GM23338 (cell line): ENCODE data around the gene ELMOD3. TPM values are rescaled to one million over a fixed set of nuclear protein-coding genes. Genes with fewer than 3 reads are reported as not detected.

Experiments used
- ATAC-seq: fragments of 200-7000 bp; cut with Tn5 transposase; 3 replicates; pipeline ENCODE4 v1.9.1; 2020
- DNase-seq: peaks from one replicate; pipeline ENCODE4 v3.0.0-alpha.2; 2015; ENCODE audit warnings: low spot score
- H2AFZ ChIP-seq: fragments of 200-600 bp; sonication (generic); 2 replicates; pipeline ENCODE4 v1.8.0; 2016; ENCODE audit warnings: antibody characterized with exemption, mild to moderate bottlenecking, moderate library complexity
- H3F3A ChIP-seq: fragments of 200-600 bp; sonication (generic); replicated peaks from 2 replicates; pipeline ENCODE4 v1.8.0; 2017; ENCODE audit warnings: antibody characterized with exemption, mixed run types, low read depth
- H3K27ac ChIP-seq: fragments of 200-600 bp; sonication (generic); 2 replicates; pipeline ENCODE4 v1.6.1; 2016; ENCODE audit warnings: low read depth
- H3K27me3 ChIP-seq: fragments of 200-600 bp; sonication (generic); 2 replicates; pipeline ENCODE4 v1.8.0; 2016; ENCODE audit warnings: mild to moderate bottlenecking, mixed run types, moderate library complexity; ENCODE audit not compliant: insufficient read depth
- H3K36me3 ChIP-seq: fragments of 200-600 bp; sonication (generic); 2 replicates; pipeline ENCODE4 v1.8.0; 2016; ENCODE audit warnings: mild to moderate bottlenecking; ENCODE audit not compliant: insufficient read depth
- H3K4me1 ChIP-seq: fragments of 200-600 bp; sonication (generic); 2 replicates; pipeline ENCODE4 v1.8.0; 2016; ENCODE audit warnings: mild to moderate bottlenecking, moderate library complexity; ENCODE audit not compliant: insufficient read depth
- H3K4me2 ChIP-seq: fragments of 200-600 bp; sonication (generic); 2 replicates; pipeline ENCODE4 v1.7.1; 2017; ENCODE audit warnings: mixed run types
- H3K4me3 ChIP-seq: fragments of 200-600 bp; sonication (generic); 2 replicates; pipeline ENCODE4 v1.6.1; 2016; ENCODE audit warnings: mixed run types
- H3K79me2 ChIP-seq: fragments of 200-600 bp; sonication (generic); replicated peaks from 2 replicates; pipeline ENCODE4 v1.8.0; 2017; ENCODE audit warnings: mild to moderate bottlenecking; ENCODE audit not compliant: insufficient read depth
- H3K9me2 ChIP-seq: fragments of 200-600 bp; sonication (generic); 2 replicates; pipeline ENCODE4 v1.8.0; 2017; ENCODE audit not compliant: insufficient read depth
- H4K20me1 ChIP-seq: fragments of 200-600 bp; sonication (generic); replicated peaks from 2 replicates; pipeline ENCODE4 v1.8.0; 2017; ENCODE audit warnings: mild to moderate bottlenecking; ENCODE audit not compliant: insufficient read depth
- H3K27ac Mint-ChIP-seq: 2 replicates; pipeline ENCODE4 v1.8.0; 2020; ENCODE audit warnings: inconsistent platforms, mild to moderate bottlenecking, moderate library complexity, mixed read lengths
- H3K27me3 Mint-ChIP-seq: 3 replicates; pipeline ENCODE4 v1.8.0; 2022; ENCODE audit warnings: low read depth, mild to moderate bottlenecking, moderate library complexity, mixed read lengths, inconsistent platforms; ENCODE audit not compliant: insufficient read depth, poor library complexity
- H3K36me3 Mint-ChIP-seq: 3 replicates; pipeline ENCODE4 v1.8.0; 2021; ENCODE audit warnings: low read depth, mild to moderate bottlenecking, inconsistent platforms, moderate library complexity, mixed read lengths
- H3K4me1 Mint-ChIP-seq: 3 replicates; pipeline ENCODE4 v1.8.0; 2020; ENCODE audit warnings: mild to moderate bottlenecking, inconsistent platforms, mixed read lengths
- H3K4me3 Mint-ChIP-seq: 3 replicates; pipeline ENCODE4 v1.8.0; 2021; ENCODE audit warnings: moderate library complexity, mild to moderate bottlenecking, inconsistent platforms, mixed read lengths
- H3K9me3 Mint-ChIP-seq: 3 replicates; pipeline ENCODE4 v1.8.0; 2020; ENCODE audit warnings: moderate library complexity, mild to moderate bottlenecking, inconsistent platforms, mixed read lengths
- CREB1 ChIP-seq: fragments of 250-450 bp; sonication (Bioruptor Pico); IDR thresholded peaks from 2 replicates; pipeline ENCODE4 v1.5.0; 2020; ENCODE audit warnings: low read depth, mild to moderate bottlenecking, moderate library complexity
- CTCF ChIP-seq, 2 experiments: fragments of 200-600 bp in 1 of 2; sonication (generic) in 1 of 2; conservative IDR thresholded peaks; 2 replicates each; pipeline versions ENCODE4 v1.5.1 to v1.6.1; 2016 to 2017; ENCODE audit warnings: antibody characterized with exemption in 2 of 2, low read depth in 2 of 2, mild to moderate bottlenecking in 2 of 2, moderate library complexity in 1 of 2
- ETS1 ChIP-seq: IDR thresholded peaks from 2 replicates; pipeline ENCODE4 v1.6.1; 2016; ENCODE audit warnings: antibody characterized with exemption
- EZH2 ChIP-seq: fragments of 200-600 bp; sonication (generic); IDR thresholded peaks from one replicate; pipeline ENCODE4 v1.8.0; 2017; ENCODE audit warnings: antibody characterized with exemption, mild to moderate bottlenecking, low read depth; ENCODE audit not compliant: unreplicated experiment
- EZH2phosphoT487 ChIP-seq: fragments of 200-600 bp; sonication (generic); IDR thresholded peaks from one replicate; pipeline ENCODE4 v1.8.1; 2018; ENCODE audit warnings: antibody characterized with exemption; ENCODE audit not compliant: unreplicated experiment
- JUNB ChIP-seq: IDR thresholded peaks from one replicate; pipeline ENCODE4 v1.6.1; 2016; ENCODE audit warnings: antibody characterized with exemption; ENCODE audit not compliant: unreplicated experiment
- NANOG ChIP-seq: IDR thresholded peaks from 2 replicates; pipeline ENCODE4 v1.6.1; 2016; ENCODE audit warnings: antibody characterized with exemption, borderline replicate concordance
- POLR2AphosphoS5 ChIP-seq: IDR thresholded peaks from 2 replicates; pipeline ENCODE4 v1.6.1; 2016; ENCODE audit warnings: antibody characterized with exemption, low read depth
- REST ChIP-seq: IDR thresholded peaks from one replicate; pipeline ENCODE4 v1.6.1; 2018; ENCODE audit warnings: antibody characterized with exemption; ENCODE audit not compliant: unreplicated experiment
- STAT1 ChIP-seq: IDR thresholded peaks from one replicate; pipeline ENCODE4 v1.6.1; 2016; ENCODE audit warnings: antibody characterized with exemption; ENCODE audit not compliant: unreplicated experiment
- ZNF114 ChIP-seq: fragments of 250-450 bp; sonication (Bioruptor Pico); IDR thresholded peaks from 2 replicates; pipeline ENCODE4 v1.5.0; 2020; ENCODE audit warnings: mild to moderate bottlenecking, moderate library complexity
- ZNF331 ChIP-seq: fragments of 250-450 bp; sonication (Bioruptor Pico); IDR thresholded peaks from 2 replicates; pipeline ENCODE4 v1.5.0; 2020; ENCODE audit warnings: low read depth, mild to moderate bottlenecking, moderate library complexity
- ZNF462 ChIP-seq: fragments of 250-450 bp; sonication (Bioruptor Pico); IDR thresholded peaks from 2 replicates; pipeline ENCODE4 v1.5.0; 2020; ENCODE audit warnings: mild to moderate bottlenecking, moderate library complexity
- polyA plus RNA-seq: library from polyadenylated mRNA; unstranded; fragments of >200 nt; fragmentation: Nextera tagmentation; extraction: Ambion mirVana; gene quantifications from 2 replicates; pipeline ENCODE4 v1.2.1, GENCODE V29; 2016
- total RNA-seq: library from RNA; depleted of rRNA; stranded (reverse); fragments of >200 nt; shearing (Covaris generic); gene quantifications from 2 replicates; pipeline ENCODE4 v1.2.3, GENCODE V29; 2014

Gene ELMOD3
- total and polyA plus RNA-seq, 2 experiments from 2014 or later = 8.6 to 8.9 TPM

- DNase-seq (no peak), ATAC-seq (no peak)
- no peak overlapping the region for H3K4me3 ChIP-seq
- no peaks in the 10 kb centered on the region for H3K9me3 Mint-ChIP-seq
- no peaks in the 10 kb centered on the region for H3K4me1 ChIP-seq
- H3K4me3 Mint-ChIP-seq = no peak overlapping the region
- no peak overlapping the region for H3K4me2 ChIP-seq
- H3F3A ChIP-seq = no peaks in the 10 kb centered on the region; the same call in none of the 2 replicates
- H3K4me1 Mint-ChIP-seq = no peaks in the 10 kb centered on the region
- H3K27me3 Mint-ChIP-seq = peaks cover 10% of the 10 kb centered on the region
- TF ChIP-seq CTCF (conservative IDR thresholded peaks at IDR 0.05; ENCODE audit: low read depth in 2 of 2) = no peak
- TF ChIP-seq EZH2 = no peak
- no peak for TF ChIP-seq NANOG
- no peak for TF ChIP-seq REST
- no peak for TF ChIP-seq ZNF114 (CRISPR knock-in tag)
- no peak for TF ChIP-seq EZH2phosphoT487
- TF ChIP-seq ETS1 = no peak
- no peak for TF ChIP-seq STAT1
- no peak for TF ChIP-seq CREB1 (CRISPR knock-in tag)
- TF ChIP-seq POLR2AphosphoS5 = no peak
- no peak for TF ChIP-seq JUNB
- TF ChIP-seq ZNF462 = no peak
- no peak for TF ChIP-seq ZNF331
- peaks cover 18% of the 10 kb centered on the region for H4K20me1 ChIP-seq
- H3K27ac Mint-ChIP-seq = no peak overlapping the region
- no peak overlapping the region for H2AFZ ChIP-seq
- peaks cover 27% of the 10 kb centered on the region for H3K36me3 ChIP-seq
- no peak overlapping the region for H3K27ac ChIP-seq
- peaks cover 14% of the 10 kb centered on the region; the same call in 1 of the 2 replicates for H3K79me2 ChIP-seq
- H3K36me3 Mint-ChIP-seq = peaks cover 57% of the 10 kb centered on the region
- no peaks in the 10 kb centered on the region for H3K27me3 ChIP-seq
- no peaks in the 10 kb centered on the region for H3K9me2 ChIP-seq
These were observed 36.1 kb upstream of the ELMOD3 start for GRCh38 chr2:85318222-85319074.
